Measurements from ENCODE around the gene HIC1.

DNA sequence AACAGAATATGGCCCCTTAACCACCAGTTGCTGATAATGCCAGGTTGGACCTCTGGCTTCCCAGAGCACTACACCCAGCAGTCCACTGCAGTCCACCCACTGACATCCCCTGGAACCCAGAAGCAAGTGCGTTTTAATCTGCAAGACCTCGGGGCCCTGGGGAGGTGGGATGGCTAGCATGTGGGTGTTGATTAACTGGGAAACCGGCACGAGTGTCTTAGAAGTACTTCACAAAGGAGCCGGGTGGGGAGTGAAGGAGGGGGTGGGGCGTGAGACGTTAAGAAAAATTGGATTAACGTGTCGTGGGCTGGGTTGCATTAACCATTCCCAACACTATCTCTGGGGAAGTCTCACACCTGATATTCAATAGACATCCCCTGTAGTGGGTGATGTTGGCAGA lies 6.1 kb upstream of the HIC1 start:
- TF ChIP-seq CTCF (conservative IDR thresholded peaks at IDR 0.05), result no peak
- no peak for TF ChIP-seq ZFX (IDR thresholded peaks at IDR 0.05)
